H1 (cell line): ENCODE data around the gene HS6ST3. TPM values are rescaled to one million over a fixed set of nuclear protein-coding genes. Genes with fewer than 3 reads are reported as not detected.

Source experiments
- CTCF ChIA-PET: fragments of 300-600 bp; sonication (Branson Sonifier 250); formaldehyde crosslinking; loops from one replicate; lab custom pipeline; 2021; ENCODE audit not compliant: partially characterized antibody; lab: Charles Lee
- POLR2A ChIA-PET: fragments of 300-600 bp; sonication (Branson Sonifier 250); formaldehyde crosslinking; loops from one replicate; lab custom pipeline; 2021; ENCODE audit warnings: inconsistent platforms; ENCODE audit not compliant: partially characterized antibody; lab: Charles Lee
- DNase-seq, 2 experiments: peaks; one replicate each; pipeline versions ENCODE4 v3.0.0 to v3.0.0-alpha.2; 2010 to 2022; ENCODE audit warnings: low spot score in 2 of 2, low read depth in 1 of 2, mixed read lengths in 1 of 2
- FAIRE-seq: peaks from 2 replicates; lab custom pipeline; 2011; peaks lifted over from hg19 to GRCh38; lab: Jason Lieb, UNC
- H2AFZ ChIP-seq: 2 replicates; pipeline ENCODE4 v1.8.1; 2012; ENCODE audit warnings: low read length, inconsistent platforms
- H2AK5ac ChIP-seq: 2 replicates; pipeline ENCODE4 v1.6.1; 2013; ENCODE audit warnings: low read depth, low read length
- H2BK120ac ChIP-seq: replicated peaks from 2 replicates; pipeline ENCODE3; 2013; ENCODE audit warnings: low read depth, low read length, inconsistent platforms
- H2BK12ac ChIP-seq: 2 replicates; pipeline ENCODE4 v1.6.1; 2013; ENCODE audit warnings: low read depth, low read length
- H2BK15ac ChIP-seq: 2 replicates; pipeline ENCODE4 v1.6.1; 2013; ENCODE audit warnings: low read length
- H2BK20ac ChIP-seq: 2 replicates; pipeline ENCODE4 v1.6.1; 2013; ENCODE audit warnings: low read length
- H2BK5ac ChIP-seq: 2 replicates; pipeline ENCODE4 v1.6.1; 2013; ENCODE audit warnings: low read depth, low read length
- H3K14ac ChIP-seq: 2 replicates; pipeline ENCODE4 v1.6.1; 2013; ENCODE audit warnings: inconsistent platforms; ENCODE audit not compliant: insufficient read length
- H3K18ac ChIP-seq: 2 replicates; pipeline ENCODE4 v1.6.1; 2013; ENCODE audit warnings: low read length; ENCODE audit errors: extremely low read depth
- H3K23ac ChIP-seq: 2 replicates; pipeline ENCODE4 v1.6.1; 2013; ENCODE audit warnings: inconsistent platforms; ENCODE audit not compliant: insufficient read length
- H3K23me2 ChIP-seq: 2 replicates; pipeline ENCODE4 v1.6.1; 2013; ENCODE audit warnings: low read depth, low read length
- H3K27ac ChIP-seq: 2 replicates; pipeline ENCODE4 v1.6.1; 2011; ENCODE audit warnings: low read depth, low read length, inconsistent platforms
- H3K27me3 ChIP-seq, 4 experiments: replicated peaks in 1 of 4; 1 replicate in 1 of 4; 2 replicates in 3 of 4; pipeline versions ENCODE4 v1.6.1 to v1.8.1; 2011 to 2013; ENCODE audit warnings: low read length in 3 of 4, mild to moderate bottlenecking in 3 of 4, inconsistent platforms in 2 of 4, mixed read lengths in 2 of 4, moderate library complexity in 1 of 4; ENCODE audit not compliant: control insufficient read depth in 3 of 4, insufficient read depth in 3 of 4; ENCODE audit errors: extremely low read depth in 1 of 4
- H3K36me3 ChIP-seq, 4 experiments: 2 replicates each; pipeline versions ENCODE4 v1.6.1 to v1.8.1; 2011 to 2013; ENCODE audit warnings: mild to moderate bottlenecking in 4 of 4, low read length in 3 of 4, moderate library complexity in 2 of 4, control low read depth in 1 of 4, inconsistent platforms in 1 of 4; ENCODE audit not compliant: insufficient read depth in 4 of 4, control insufficient read depth in 2 of 4
- H3K4ac ChIP-seq: replicated peaks from 2 replicates; pipeline ENCODE3; 2013; ENCODE audit warnings: low read length, low read depth, mixed read lengths, inconsistent platforms; ENCODE audit not compliant: insufficient read length
- H3K4me1 ChIP-seq, 4 experiments: replicated peaks in 1 of 4; 1 replicate in 1 of 4; 2 replicates in 3 of 4; pipeline versions ENCODE4 v1.6.1 to v1.8.1; 2011 to 2013; ENCODE audit warnings: low read length in 3 of 4, inconsistent platforms in 2 of 4, mixed read lengths in 1 of 4; ENCODE audit not compliant: insufficient read depth in 4 of 4, control insufficient read depth in 3 of 4
- H3K4me2 ChIP-seq, 2 experiments: 2 replicates each; pipeline versions ENCODE4 v1.6.1 to v1.8.1; 2011 to 2013; ENCODE audit warnings: low read depth in 2 of 2, low read length in 2 of 2, control low read depth in 1 of 2, inconsistent platforms in 1 of 2, mild to moderate bottlenecking in 1 of 2; ENCODE audit not compliant: insufficient read depth in 1 of 2
- H3K4me3 ChIP-seq, 4 experiments: fragments of 200-600, 300-600 bp in 1 of 4; sonication (generic), shearing (Covaris generic), sonication (Bioruptor Twin) in 1 of 4; 2 replicates each; pipeline versions ENCODE4 v1.5.1 to v1.8.1; 2011 to 2016; ENCODE audit warnings: low read length in 4 of 4, low read depth in 3 of 4, control low read depth in 2 of 4, inconsistent platforms in 2 of 4, mild to moderate bottlenecking in 2 of 4, mixed read lengths in 1 of 4, moderate library complexity in 1 of 4; ENCODE audit not compliant: insufficient read depth in 2 of 4; ENCODE audit errors: extremely low read depth in 1 of 4
- H3K56ac ChIP-seq: replicated peaks from 2 replicates; pipeline ENCODE3; 2013; ENCODE audit warnings: low read depth, mild to moderate bottlenecking, mixed read lengths, low read length, inconsistent platforms; ENCODE audit not compliant: insufficient read length
- H3K79me1 ChIP-seq: 2 replicates; pipeline ENCODE4 v1.6.1; 2013; ENCODE audit warnings: low read depth, low read length, control low read depth
- H3K79me2 ChIP-seq, 2 experiments: 2 replicates each; pipeline versions ENCODE4 v1.6.1 to v1.8.1; 2012 to 2013; ENCODE audit warnings: low read length in 2 of 2, mild to moderate bottlenecking in 2 of 2, inconsistent platforms in 1 of 2; ENCODE audit not compliant: insufficient read depth in 2 of 2, control insufficient read depth in 1 of 2
- H3K9ac ChIP-seq, 4 experiments: replicated peaks in 1 of 4; 1 replicate in 1 of 4; 2 replicates in 3 of 4; pipeline versions ENCODE4 v1.6.1 to v1.8.1; 2011 to 2013; ENCODE audit warnings: low read depth in 3 of 4, low read length in 3 of 4, control low read depth in 2 of 4, mild to moderate bottlenecking in 2 of 4, moderate library complexity in 2 of 4, inconsistent platforms in 1 of 4; ENCODE audit errors: extremely low read depth in 1 of 4
- H3K9me3 ChIP-seq, 2 experiments: 2 replicates each; pipeline versions ENCODE4 v1.6.1 to v1.8.1; 2012 to 2013; ENCODE audit warnings: mild to moderate bottlenecking in 2 of 2, moderate library complexity in 2 of 2, control low read depth in 1 of 2, inconsistent platforms in 1 of 2, low read depth in 1 of 2, low read length in 1 of 2, mixed read lengths in 1 of 2; ENCODE audit not compliant: insufficient read depth in 2 of 2
- H4K20me1 ChIP-seq, 2 experiments: replicated peaks in 1 of 2; 2 replicates each; pipeline versions ENCODE3 to v1.8.1; 2011 to 2013; ENCODE audit warnings: inconsistent platforms in 2 of 2, low read length in 2 of 2, mild to moderate bottlenecking in 1 of 2; ENCODE audit not compliant: insufficient read depth in 2 of 2, control insufficient read depth in 1 of 2
- H4K5ac ChIP-seq: 2 replicates; pipeline ENCODE4 v1.6.1; 2013; ENCODE audit warnings: low read length, low read depth, mixed read lengths, inconsistent platforms; ENCODE audit not compliant: insufficient read length
- H4K8ac ChIP-seq: 2 replicates; pipeline ENCODE4 v1.8.0; 2013; ENCODE audit warnings: mild to moderate bottlenecking, moderate library complexity, low read length, inconsistent platforms; ENCODE audit not compliant: insufficient read depth; ENCODE audit errors: extremely low read depth
- H4K91ac ChIP-seq: replicated peaks from 2 replicates; pipeline ENCODE3; 2013; ENCODE audit warnings: low read length, mixed read lengths, inconsistent platforms; ENCODE audit not compliant: insufficient read length
- CTBP2 ChIP-seq: IDR thresholded peaks from 2 replicates; pipeline ENCODE4 v1.7.0; 2011; ENCODE audit warnings: borderline replicate concordance, mild to moderate bottlenecking, moderate library complexity, mixed read lengths, low read length; ENCODE audit not compliant: insufficient read depth, insufficient read length
- EGR1 ChIP-seq: IDR thresholded peaks from 2 replicates; pipeline ENCODE4 v1.6.1; 2011; ENCODE audit warnings: low read depth, low read length, borderline replicate concordance
- SUZ12 ChIP-seq: fragments of 200-600 bp; sonication (generic); IDR thresholded peaks from 2 replicates; pipeline ENCODE4 v1.6.1; 2012; ENCODE audit warnings: mild to moderate bottlenecking, inconsistent platforms, low read length, moderate library complexity, mixed read lengths
- TBP ChIP-seq: IDR thresholded peaks from 2 replicates; pipeline ENCODE4 v1.6.1; 2011; ENCODE audit warnings: low read depth, low read length, improper control_type of control experiment
- WGBS, 2 experiments: shearing (Covaris generic) in 1 of 2; methylation state at CpG; one replicate each; pipeline versions ENCODE4 v1.1.6 to v1.1.7; 2013 to 2015; ENCODE audit warnings: low lambda C conversion rate in 2 of 2, mixed read lengths in 2 of 2, inconsistent platforms in 1 of 2, low coverage in 1 of 2, missing lambda C conversion rate in 1 of 2; ENCODE audit not compliant: insufficient replicate concordance in 2 of 2, insufficient coverage in 1 of 2, insufficient read length in 1 of 2; ENCODE audit errors: extremely low coverage in 1 of 2, missing lambda C conversion rate in 1 of 2; 5-methylcytosine and 5-hydroxymethylcytosine counted together
- polyA plus RNA-seq, 7 experiments: library from polyadenylated mRNA; depleted of rRNA in 3 of 7; stranded (reverse) in 5 of 7; unstranded in 2 of 7; fragments of >200 nt in 5 of 7; fragments of 200-250 nt in 2 of 7; gene quantifications; 1 replicate in 5 of 7; 2 replicates in 1 of 7; 4 replicates in 1 of 7; pipeline versions ENCODE4 v1.2.1 to v1.2.3, GENCODE V29; 2011 to 2013; ENCODE audit warnings: missing spikeins in 2 of 7, mixed read lengths in 2 of 7
- total RNA-seq: library from RNA; stranded (reverse); fragmentation: NEBNext Ultra II Directional; extraction: Animal tissue kit (Norgen Biotek cat#: 25700); gene quantifications from 2 replicates; pipeline ENCODE4 v1.2.1, GENCODE V29; 2021

The HS6ST3 gene
- total and polyA plus RNA-seq, 2 of the 8 experiments (the other 6 are each of a cell fraction or from before 2014, with no cell fraction given) = 0.45 to 1.2 TPM

- no peak overlapping the region for H3K27ac ChIP-seq
- no peak overlapping the region for H2BK15ac ChIP-seq
- ChIA-PET CTCF (interaction anchor here (0.5 to 1.6 kb wide), 3 partner anchors 61 to 414 kb away, joined by 3 read pairs; no protein-coding TSS in a partner anchor), POLR2A (no interaction called here)
- H4K91ac ChIP-seq = no peak overlapping the region
- H4K5ac ChIP-seq = no peak overlapping the region
- no peak overlapping the region for H2AK5ac ChIP-seq
- H3K79me2 ChIP-seq = no peaks in the 10 kb centered on the region
- H3K23ac ChIP-seq = no peak overlapping the region
- no peaks in the 10 kb centered on the region for H3K9me3 ChIP-seq
- DNase-seq (no peak), FAIRE-seq (no peak)
- H2AFZ ChIP-seq = no peak overlapping the region
- no peak overlapping the region for H2BK12ac ChIP-seq
- no peak overlapping the region for H3K56ac ChIP-seq
- H3K4me1 ChIP-seq = peaks cover 0 to 7% (median 2%) of the 10 kb centered on the region in 4 experiments; a peak in 3 of 7 replicates
- no peaks in the 10 kb centered on the region for H3K36me3 ChIP-seq
- H3K9ac ChIP-seq = no peak overlapping the region
- H4K20me1 ChIP-seq = no peaks in the 10 kb centered on the region
- peaks cover 3% of the 10 kb centered on the region; the same call in 1 of the 2 replicates for H3K23me2 ChIP-seq
- no peak overlapping the region for H2BK120ac ChIP-seq
- no peak overlapping the region for H3K18ac ChIP-seq
- H2BK5ac ChIP-seq = no peak overlapping the region
- H3K4ac ChIP-seq = no peak overlapping the region
- H3K4me3 ChIP-seq = no peak overlapping the region
- WGBS, 2 experiments = 92% methylated on average over 2 of the region's 2 CpGs; no CpG with 5 or more reads in 1 of the 2 experiments
- no peaks in the 10 kb centered on the region for H3K79me1 ChIP-seq
- H2BK20ac ChIP-seq = no peak overlapping the region
- H4K8ac ChIP-seq = no peak overlapping the region
- no peak overlapping the region for H3K4me2 ChIP-seq
- H3K14ac ChIP-seq = no peak overlapping the region
- H3K27me3 ChIP-seq = no peaks in the 10 kb centered on the region
- TF ChIP-seq EGR1 = no peak
- TF ChIP-seq TBP = no peak
- no peak for TF ChIP-seq SUZ12
- TF ChIP-seq CTBP2 = no peak
Observed at GRCh38 chr13:96403651-96404050, 313.7 kb downstream of the HS6ST3 start.
